Vagina (tissue), 2 donors: ENCODE results near the gene CDC14A. TPM values are rescaled to one million over a fixed set of nuclear protein-coding genes. Genes with fewer than 3 reads are reported as not detected.
"Not testable (repeated sequence)": the region's sequence is repeated elsewhere in the genome, so short reads cannot be mapped to it uniquely, and the experiment has no call there.

Source experiments
- DNase-seq, 2 donors: peaks; one replicate each; pipeline ENCODE4 v3.0.0-alpha.2; 2017; ENCODE audit errors: extremely low spot score in 2 of 2
- H3K27ac ChIP-seq: fragments of 200-600 bp; sonication (generic); one replicate; pipeline ENCODE4 v1.5.1; 2019
- H3K27me3 ChIP-seq: fragments of 200-600 bp; sonication (generic); one replicate; pipeline ENCODE4 v1.5.1; 2019
- H3K36me3 ChIP-seq, 2 donors: fragments of 200-600 bp; sonication (generic); one replicate each; pipeline ENCODE4 v1.5.1; 2017 to 2019
- H3K4me1 ChIP-seq: fragments of 200-600 bp; sonication (generic); one replicate; pipeline ENCODE4 v1.5.1; 2019
- H3K4me3 ChIP-seq, 2 donors: fragments of 200-600 bp; sonication (generic); 1 replicate in 1 of 2; 2 replicates in 1 of 2; pipeline ENCODE4 v1.5.1; 2016 to 2019
- H3K9me3 ChIP-seq: fragments of 200-600 bp; sonication (generic); one replicate; pipeline ENCODE4 v1.5.1; 2019
- POLR2A ChIP-seq, 2 donors: fragments of 450-650 bp; IDR thresholded peaks; one replicate each; pipeline ENCODE4 v1.6.1; 2017; ENCODE audit warnings: antibody characterized with exemption in 2 of 2, mild to moderate bottlenecking in 2 of 2, moderate library complexity in 2 of 2
- POLR2AphosphoS5 ChIP-seq, 2 donors: sonication (generic); formaldehyde crosslinking; IDR thresholded peaks; one replicate each; pipeline ENCODE4 v1.9.0; 2017; ENCODE audit warnings: antibody characterized with exemption in 2 of 2, mild to moderate bottlenecking in 2 of 2, low read depth in 1 of 2; ENCODE audit not compliant: insufficient read depth in 1 of 2
- intact Hi-C: fragments of 100-400 bp; cut with DNase I; formaldehyde crosslinking; loops from one replicate; pipeline ENCODE4 v1.15.1; 2023
- total RNA-seq: library from RNA; depleted of rRNA; stranded (reverse); fragments of >200 nt; gene quantifications from one replicate; pipeline ENCODE4 v1.2.3, GENCODE V29; 2016
- TF ChIP-seq, protein P1 (sequence below), 3 experiments: fragments of 450-650 bp in 2 of 3; fragments of 200-600 bp in 1 of 3; sonication (generic) in 1 of 3; IDR thresholded peaks; one replicate each; pipeline ENCODE4 v1.5.1; 2017 to 2019; ENCODE audit warnings: antibody characterized with exemption in 3 of 3, mild to moderate bottlenecking in 2 of 3, moderate library complexity in 2 of 3

CDC14A gene
- total RNA-seq, 1 donor from 2014 or later, result 14.5 TPM

DNA sequence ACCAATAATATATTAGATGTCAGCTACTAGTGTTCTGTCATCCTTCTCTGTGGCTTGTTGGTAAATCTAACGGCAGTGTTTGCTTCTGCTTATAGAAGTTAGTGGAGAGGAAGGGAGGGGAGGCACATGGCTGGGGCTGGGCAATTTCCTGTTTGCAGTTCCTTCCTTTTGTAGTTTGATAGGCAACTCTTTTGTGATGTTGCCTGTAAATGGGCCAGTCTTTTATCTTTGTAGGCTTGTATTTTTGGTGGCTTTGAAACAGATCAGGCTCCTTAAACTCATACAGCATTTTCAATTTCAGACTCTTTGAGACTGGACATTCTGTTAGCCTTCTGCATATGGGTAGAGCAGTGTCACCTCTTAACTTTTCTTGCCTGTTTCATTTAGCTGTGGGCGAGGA lies 48.1 kb downstream of the CDC14A start:
- DNase-seq, result no peak
- no peaks in the 10 kb centered on the region for H3K36me3 ChIP-seq
- H3K27ac ChIP-seq, result no peak overlapping the region
- H3K4me1 ChIP-seq, result no peaks in the 10 kb centered on the region
- intact Hi-C loops, result no loop called here
- H3K4me3 ChIP-seq, result no peak overlapping the region
- no peak for TF ChIP-seq POLR2AphosphoS5 (IDR thresholded peaks at IDR 0.05; ENCODE audit: insufficient read depth in 1 of 2, low read depth in 1 of 2)
- no peaks in the 10 kb centered on the region for H3K9me3 ChIP-seq
- no peaks in the 10 kb centered on the region for H3K27me3 ChIP-seq

GRCh38 chr1:100404821-100405220 lies 52.5 kb downstream of the CDC14A start:
- H3K4me3 ChIP-seq, result no peak overlapping the region
- TF ChIP-seq POLR2AphosphoS5 (IDR thresholded peaks at IDR 0.05; ENCODE audit: insufficient read depth in 1 of 2, low read depth in 1 of 2) (no peak), POLR2A (IDR thresholded peaks at IDR 0.05) (no peak)
- TF ChIP-seq, protein P1, sequence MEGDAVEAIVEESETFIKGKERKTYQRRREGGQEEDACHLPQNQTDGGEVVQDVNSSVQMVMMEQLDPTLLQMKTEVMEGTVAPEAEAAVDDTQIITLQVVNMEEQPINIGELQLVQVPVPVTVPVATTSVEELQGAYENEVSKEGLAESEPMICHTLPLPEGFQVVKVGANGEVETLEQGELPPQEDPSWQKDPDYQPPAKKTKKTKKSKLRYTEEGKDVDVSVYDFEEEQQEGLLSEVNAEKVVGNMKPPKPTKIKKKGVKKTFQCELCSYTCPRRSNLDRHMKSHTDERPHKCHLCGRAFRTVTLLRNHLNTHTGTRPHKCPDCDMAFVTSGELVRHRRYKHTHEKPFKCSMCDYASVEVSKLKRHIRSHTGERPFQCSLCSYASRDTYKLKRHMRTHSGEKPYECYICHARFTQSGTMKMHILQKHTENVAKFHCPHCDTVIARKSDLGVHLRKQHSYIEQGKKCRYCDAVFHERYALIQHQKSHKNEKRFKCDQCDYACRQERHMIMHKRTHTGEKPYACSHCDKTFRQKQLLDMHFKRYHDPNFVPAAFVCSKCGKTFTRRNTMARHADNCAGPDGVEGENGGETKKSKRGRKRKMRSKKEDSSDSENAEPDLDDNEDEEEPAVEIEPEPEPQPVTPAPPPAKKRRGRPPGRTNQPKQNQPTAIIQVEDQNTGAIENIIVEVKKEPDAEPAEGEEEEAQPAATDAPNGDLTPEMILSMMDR (IDR thresholded peaks at IDR 0.05), result no peak
- no peaks in the 10 kb centered on the region for H3K27me3 ChIP-seq
- H3K9me3 ChIP-seq, result no peaks in the 10 kb centered on the region
- DNase-seq, result no peak
- H3K27ac ChIP-seq, result no peak overlapping the region
- intact Hi-C loops, result no loop called here
- no peaks in the 10 kb centered on the region for H3K4me1 ChIP-seq
- no peaks in the 10 kb centered on the region for H3K36me3 ChIP-seq

DNA sequence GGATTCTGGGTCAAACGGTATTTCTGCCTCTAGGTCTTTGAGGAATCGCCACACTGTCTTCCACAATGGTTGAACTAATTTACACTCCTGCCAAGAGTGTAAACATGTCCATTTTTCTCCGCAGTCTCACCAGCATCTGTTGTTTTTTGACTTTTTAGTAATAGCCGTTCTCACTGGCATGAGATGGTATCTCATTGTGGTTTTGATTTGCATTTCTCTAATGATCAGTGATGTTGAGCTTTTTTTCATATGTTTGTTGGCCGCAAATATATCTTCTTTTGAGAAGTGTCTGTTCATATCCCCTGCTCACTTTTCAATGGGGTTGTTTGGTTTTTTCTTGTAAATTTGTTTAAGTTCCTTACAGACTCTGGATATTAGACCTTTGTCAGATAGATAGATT lies 53.6 kb downstream of the CDC14A start:
- H3K4me3 ChIP-seq, H3K9me3 ChIP-seq, H3K27ac ChIP-seq, H3K27me3 ChIP-seq, intact Hi-C loops, DNase-seq, H3K36me3 ChIP-seq, H3K4me1 ChIP-seq: not testable (repeated sequence)

GRCh38 chr1:100407390-100407789 lies 55.1 kb downstream of the CDC14A start:
- H3K9me3 ChIP-seq, H3K27me3 ChIP-seq, H3K4me3 ChIP-seq, H3K27ac ChIP-seq, intact Hi-C loops, DNase-seq, H3K4me1 ChIP-seq, H3K36me3 ChIP-seq: not testable (repeated sequence)

DNA sequence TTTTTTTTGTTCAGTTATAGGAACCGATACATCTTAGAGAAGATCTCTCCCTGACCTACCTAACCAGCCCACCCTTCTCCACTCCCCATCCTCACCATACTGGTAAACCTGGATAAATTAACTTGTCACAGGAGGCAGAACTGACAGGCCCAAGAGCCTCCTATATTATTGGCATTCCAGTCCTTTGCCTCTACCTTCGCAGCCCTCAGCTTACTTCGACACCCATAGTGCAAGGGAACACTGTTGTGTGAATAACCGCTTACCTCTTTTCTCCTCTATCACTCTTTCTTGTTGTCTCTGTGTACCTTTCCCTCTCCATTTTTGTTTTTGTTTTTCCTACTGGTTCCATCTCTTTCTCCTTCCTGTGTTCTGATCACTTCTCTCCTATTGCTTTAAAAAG lies 58.7 kb downstream of the CDC14A start:
- H3K27me3 ChIP-seq, result no peaks in the 10 kb centered on the region
- intact Hi-C loops, result no loop called here

DNA sequence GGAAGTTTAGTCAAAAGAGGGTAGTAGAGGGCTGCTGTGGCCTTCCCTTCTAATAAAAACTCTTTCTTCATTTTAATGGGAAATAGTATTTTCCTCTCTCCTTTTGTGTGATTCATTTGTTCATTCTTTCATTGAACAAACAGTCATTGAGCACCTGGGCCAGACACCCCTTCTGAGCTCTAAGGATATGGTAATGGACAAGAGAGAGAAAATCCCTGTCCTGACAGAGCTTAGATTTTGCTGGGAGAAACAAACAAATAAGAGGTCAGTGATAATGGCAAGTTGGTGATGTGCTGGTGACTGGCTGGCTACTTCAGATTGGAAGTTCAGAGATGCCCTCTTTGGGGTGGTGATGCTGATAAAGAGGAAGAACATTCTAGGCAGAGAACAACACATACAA lies 59.3 kb downstream of the CDC14A start:
- H3K36me3 ChIP-seq, result no peaks in the 10 kb centered on the region
- H3K27ac ChIP-seq, result no peak overlapping the region
- no peaks in the 10 kb centered on the region for H3K27me3 ChIP-seq
- H3K4me3 ChIP-seq, result no peak overlapping the region
- H3K4me1 ChIP-seq, result peaks cover 9% of the 10 kb centered on the region
- H3K9me3 ChIP-seq, result no peaks in the 10 kb centered on the region
- DNase-seq, result no peak
- intact Hi-C loops, result no loop called here
- TF ChIP-seq, protein P1 (IDR thresholded peaks at IDR 0.05), result no peak
- TF ChIP-seq POLR2AphosphoS5 (IDR thresholded peaks at IDR 0.05; ENCODE audit: insufficient read depth in 1 of 2, low read depth in 1 of 2), result no peak
- no peak for TF ChIP-seq POLR2A (IDR thresholded peaks at IDR 0.05)

More for the DNA sequence above, 58.7 kb downstream of the CDC14A start:
- Histone ChIP-seq H3K4me3 (no peak overlapping the region), H3K27ac (no peak overlapping the region), H3K9me3 (no peaks in the 10 kb centered on the region), H3K4me1 (peaks cover 3% of the 10 kb centered on the region), H3K36me3 (no peaks in the 10 kb centered on the region)
- DNase-seq, result no peak
- TF ChIP-seq, protein P1 (IDR thresholded peaks at IDR 0.05), result no peak
- no peak for TF ChIP-seq POLR2A (IDR thresholded peaks at IDR 0.05)
- no peak for TF ChIP-seq POLR2AphosphoS5 (IDR thresholded peaks at IDR 0.05; ENCODE audit: insufficient read depth in 1 of 2, low read depth in 1 of 2)

- H3K4me1 ChIP-seq, result peaks cover 9% of the 10 kb centered on the region
- DNase-seq, result no peak
- H3K9me3 ChIP-seq, result no peaks in the 10 kb centered on the region
- no peak overlapping the region for H3K4me3 ChIP-seq
- intact Hi-C loops, result no loop called here
- TF ChIP-seq POLR2A (IDR thresholded peaks at IDR 0.05) (no peak), POLR2AphosphoS5 (IDR thresholded peaks at IDR 0.05; ENCODE audit: insufficient read depth in 1 of 2, low read depth in 1 of 2) (no peak)
- TF ChIP-seq, protein P1 (IDR thresholded peaks at IDR 0.05), result no peak
- no peaks in the 10 kb centered on the region for H3K27me3 ChIP-seq
- H3K27ac ChIP-seq, result no peak overlapping the region
- no peaks in the 10 kb centered on the region for H3K36me3 ChIP-seq
Measured at GRCh38 chr1:100413035-100413434, 60.7 kb downstream of the CDC14A start.
